Measurements from ENCODE around the gene IQGAP3.

The IQGAP3 gene

GRCh38 chr1:156505679-156506298, 66.6 kb downstream of the IQGAP3 start:
- DNase-seq = no peak

DNA sequence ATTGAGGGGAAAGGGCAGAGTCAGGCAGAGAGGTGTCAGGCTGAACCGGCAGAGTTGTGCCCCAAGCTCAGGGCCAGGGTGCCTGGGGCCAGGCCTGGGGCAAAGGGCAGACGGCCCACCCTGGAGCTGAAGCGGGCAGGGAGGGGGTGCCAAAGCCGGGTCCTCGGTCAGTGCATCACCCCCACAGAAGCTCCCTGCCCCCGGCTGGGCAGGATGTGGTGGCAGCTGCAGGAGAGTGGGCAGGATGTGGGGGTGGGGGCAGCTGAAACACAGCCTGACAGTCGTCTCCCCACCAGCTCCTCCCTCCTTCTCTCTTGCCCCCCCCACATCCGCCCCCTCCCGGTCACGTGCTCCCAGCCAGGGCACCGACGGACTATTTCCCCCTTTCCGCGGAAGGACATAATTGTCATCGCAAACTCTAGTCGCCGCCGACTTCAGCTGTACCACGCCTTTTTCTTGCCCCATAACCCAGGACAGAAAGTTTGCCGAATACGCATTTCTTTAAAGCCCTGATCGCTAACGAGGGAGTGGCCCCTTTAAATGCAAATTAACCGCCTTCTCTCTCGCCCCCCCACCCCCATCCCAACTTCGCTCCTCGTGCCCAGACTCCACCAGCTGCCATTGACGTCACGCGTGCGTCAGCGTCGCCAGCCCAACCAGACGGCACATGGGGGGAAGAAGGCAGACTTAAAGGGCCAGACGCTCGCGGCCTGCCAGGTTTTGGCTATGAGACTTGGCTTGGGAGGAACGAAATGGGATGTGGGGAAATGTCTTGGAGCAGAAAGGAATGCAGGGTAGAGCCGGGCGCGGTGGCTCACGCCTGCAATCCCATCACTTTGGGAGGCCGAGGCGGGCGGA, 67.3 kb downstream of the IQGAP3 start:
- peak; percentile 97 for DNase-seq

GRCh38 chr1:156504438-156504813, 67.9 kb downstream of the IQGAP3 start:
- no peak for DNase-seq

DNA sequence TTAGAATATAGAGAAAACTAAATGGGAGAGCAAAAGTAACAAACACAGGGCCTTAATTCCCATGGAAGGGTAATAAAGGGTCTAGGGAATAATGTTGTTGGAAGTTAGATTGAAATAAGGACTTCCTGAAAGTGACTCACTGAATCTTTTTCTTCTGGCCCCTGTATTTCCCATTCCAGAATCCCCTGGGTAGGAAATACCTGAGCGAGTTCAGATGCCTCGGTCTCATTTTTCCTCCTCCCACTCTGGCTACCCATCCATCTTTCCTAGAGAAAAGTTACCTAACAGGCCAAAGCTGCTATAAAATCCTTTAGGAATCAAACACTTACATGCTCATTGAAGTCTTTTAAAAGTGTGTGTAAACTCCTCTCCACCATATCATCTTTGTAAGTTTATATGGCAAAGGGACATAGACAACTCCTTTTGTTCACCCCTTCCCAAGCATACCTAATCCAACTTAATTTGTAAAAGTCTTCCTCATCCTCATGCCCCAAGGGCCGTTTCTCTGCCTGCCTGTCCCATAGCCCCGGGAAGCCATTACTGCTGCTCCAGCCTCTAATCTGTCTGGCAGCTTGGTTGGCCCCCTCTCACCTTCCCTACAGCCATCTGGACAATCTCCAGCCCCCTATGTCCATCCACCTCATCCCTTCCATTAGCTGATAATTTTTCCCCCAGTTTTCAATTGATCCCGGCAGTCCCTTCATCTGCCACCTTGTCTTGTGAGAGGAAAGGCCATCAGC, 68.5 kb downstream of the IQGAP3 start:
- no peak for DNase-seq

DNA sequence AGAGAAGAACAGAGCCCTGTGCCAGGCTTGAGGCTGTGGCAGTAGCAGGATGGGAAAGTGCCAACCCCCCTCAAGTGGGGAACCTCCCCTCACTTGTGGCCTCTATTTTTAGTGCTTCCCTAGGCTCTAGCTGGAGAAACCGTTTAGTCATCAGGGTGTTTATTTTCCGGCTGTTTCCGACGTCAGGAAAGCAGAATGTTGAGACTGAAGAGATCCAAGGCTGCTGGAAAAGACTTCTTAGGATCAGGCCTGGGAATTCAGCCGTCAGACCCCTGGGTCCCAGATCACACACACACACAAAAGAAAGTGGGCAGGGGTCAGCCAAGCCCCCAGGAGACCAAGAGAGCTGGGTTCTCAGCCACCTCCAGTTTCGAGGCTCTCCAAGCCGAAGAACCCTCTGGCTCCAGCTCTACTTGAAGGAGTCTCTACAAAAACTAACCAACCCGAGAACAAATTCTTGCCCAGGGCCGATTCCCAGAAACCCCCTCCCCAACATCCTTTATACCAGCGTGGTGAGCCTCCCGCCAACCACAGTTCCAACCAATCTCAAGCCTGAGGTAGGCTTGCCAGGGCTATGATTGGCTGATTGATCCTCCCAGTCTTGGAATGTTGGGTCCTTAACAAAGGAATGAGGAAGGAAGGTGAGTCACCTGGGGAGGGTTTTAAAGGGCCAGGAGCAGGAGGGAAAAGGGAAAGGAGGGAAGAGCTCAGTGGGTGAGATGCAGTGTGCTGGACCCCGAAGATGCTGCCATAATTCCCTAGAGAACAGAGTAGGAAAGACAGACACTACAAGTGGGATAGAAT, 69.3 kb downstream of the IQGAP3 start:
- DNase-seq = no peak

DNA sequence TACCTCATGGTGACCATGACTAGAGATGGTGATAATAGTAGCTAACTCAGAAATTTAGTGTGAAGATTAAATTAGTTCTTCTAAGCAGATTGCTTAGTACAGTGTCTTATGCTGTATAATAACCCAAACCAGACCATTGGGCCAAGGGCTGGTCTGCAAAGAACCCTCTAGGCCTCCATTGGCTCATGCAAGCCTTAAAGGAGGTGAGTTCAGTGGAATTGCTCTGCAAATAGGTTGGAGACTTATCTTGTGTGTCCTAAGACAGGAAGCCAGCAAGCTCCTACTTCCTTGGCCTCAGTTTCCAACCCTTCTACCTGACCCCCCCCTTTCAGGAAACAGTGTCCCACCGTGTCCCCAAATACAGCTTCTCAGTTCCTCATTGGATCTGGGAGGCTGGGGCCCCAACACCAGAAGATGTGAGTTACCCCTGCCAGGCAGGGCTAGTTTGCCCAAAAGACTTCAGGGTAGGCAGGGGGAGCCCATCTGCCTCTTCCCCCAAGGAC, 69.9 kb downstream of the IQGAP3 start:
- no peak for DNase-seq

- DNase-seq = peak; percentile 92
Observed at GRCh38 chr1:156500793-156501506, 71.4 kb downstream of the IQGAP3 start.

GRCh38 chr1:156500543-156500792, 71.9 kb downstream of the IQGAP3 start, which contains the start of gene MEF2D:
Gene MEF2D, minus strand, starts transcription at chr1:156500775. Its CDS starts 17,483 bp downstream, at chr1:156483292.
- DNase-seq = no peak

GRCh38 chr1:156499842-156500542, 72.4 kb downstream of the IQGAP3 start:
- peak; percentile 53 for DNase-seq

DNA sequence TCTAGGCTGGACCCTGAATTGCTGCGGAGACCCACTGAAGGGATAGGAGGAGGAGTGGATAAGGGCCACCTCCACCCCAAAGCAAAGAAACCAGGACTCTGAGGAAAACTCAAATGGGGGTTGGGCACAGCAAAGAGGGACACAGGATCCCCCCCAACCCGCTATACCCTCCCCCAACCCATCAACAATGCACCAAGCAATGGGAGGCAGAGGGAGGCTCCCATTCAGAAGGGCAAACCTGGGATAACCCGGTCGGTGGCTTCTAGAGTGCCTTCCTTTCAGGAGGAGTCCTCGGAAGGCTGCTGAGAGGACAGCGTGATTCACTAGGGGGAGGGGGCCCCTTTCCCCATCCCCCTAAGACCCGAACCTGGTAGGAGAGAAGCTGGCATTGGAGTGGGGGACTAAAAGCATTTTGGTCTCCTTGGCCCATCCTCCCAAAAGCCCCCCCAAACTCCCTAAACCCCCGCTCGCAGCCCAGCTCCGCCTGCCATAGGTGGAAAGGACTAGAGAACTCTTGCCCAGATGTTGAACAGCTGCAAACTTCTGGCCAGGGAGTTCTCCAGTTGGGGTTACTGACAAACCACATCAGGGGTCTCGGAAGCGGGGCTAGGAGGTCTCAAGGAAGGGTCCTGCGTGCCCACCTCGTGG, 73.0 kb downstream of the IQGAP3 start:
- DNase-seq = no peak

- no peak for DNase-seq
Observed at GRCh38 chr1:156498432-156499193, 73.8 kb downstream of the IQGAP3 start.

- no peak for DNase-seq
Observed at GRCh38 chr1:156497743-156498431, 74.5 kb downstream of the IQGAP3 start.

GRCh38 chr1:156497078-156497742, 75.2 kb downstream of the IQGAP3 start:
- no peak for DNase-seq

DNA sequence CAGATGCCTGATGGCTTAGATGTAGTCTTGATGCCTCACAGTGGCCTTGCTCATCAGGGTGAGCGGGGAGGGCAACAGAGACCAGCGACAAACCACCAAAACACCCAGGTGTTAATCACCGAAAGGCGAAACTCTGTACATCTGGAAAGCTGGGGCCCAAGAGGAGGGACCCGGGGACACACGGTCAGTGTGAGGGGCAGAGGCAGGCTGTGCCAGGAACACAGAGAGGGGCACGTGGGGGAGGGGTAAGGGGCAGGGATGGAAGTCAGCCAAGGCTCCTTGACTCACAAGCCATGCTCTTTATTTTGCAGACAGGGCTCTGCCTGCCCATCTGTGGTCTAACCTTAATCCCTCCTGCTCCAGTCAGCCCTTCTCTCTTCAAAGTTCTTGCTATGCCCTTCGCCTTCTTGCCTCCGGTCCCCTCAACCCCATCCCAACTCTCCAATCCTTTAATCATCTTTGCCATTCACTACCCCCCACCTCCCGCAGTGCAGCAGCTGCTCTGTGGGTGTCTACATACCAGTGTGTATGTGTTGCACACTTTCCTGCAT, 76.1 kb downstream of the IQGAP3 start:
- DNase-seq = no peak

DNA sequence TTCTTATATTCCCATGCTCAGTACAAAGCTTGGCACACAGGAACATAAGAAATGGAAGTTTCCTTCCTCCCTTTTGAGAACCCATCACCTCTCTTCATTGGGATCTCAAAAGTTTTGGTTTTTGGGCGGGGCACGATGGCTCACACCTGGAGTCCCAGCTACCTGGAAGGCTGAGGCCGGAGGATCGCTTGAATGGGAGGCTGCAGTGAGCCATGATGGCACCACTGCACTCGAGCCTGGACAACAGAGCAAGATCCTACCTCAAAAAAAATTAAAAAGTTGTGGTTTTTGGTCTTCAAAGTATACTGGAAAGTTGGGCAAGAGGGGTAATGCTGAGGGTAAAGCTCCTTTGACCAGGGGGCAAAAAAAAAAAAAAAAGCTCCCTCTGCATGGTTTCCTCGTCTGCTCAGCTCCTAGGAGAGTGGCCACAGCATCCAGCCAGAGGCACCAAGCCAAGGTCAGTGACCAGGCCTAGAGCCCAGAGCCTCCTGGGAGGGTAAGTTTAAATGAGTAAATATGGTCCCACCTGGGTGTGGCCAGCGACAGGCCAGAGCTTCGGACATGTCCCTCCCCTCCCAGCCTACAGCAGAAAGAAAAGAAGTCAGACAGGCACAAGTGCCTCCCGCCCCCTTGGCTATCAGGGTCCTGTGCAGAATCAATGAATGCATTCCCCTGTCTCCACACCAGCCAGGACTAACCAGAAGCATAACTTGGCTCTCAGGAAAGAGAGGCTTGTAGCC, 76.8 kb downstream of the IQGAP3 start:
- DNase-seq = no peak

DNA sequence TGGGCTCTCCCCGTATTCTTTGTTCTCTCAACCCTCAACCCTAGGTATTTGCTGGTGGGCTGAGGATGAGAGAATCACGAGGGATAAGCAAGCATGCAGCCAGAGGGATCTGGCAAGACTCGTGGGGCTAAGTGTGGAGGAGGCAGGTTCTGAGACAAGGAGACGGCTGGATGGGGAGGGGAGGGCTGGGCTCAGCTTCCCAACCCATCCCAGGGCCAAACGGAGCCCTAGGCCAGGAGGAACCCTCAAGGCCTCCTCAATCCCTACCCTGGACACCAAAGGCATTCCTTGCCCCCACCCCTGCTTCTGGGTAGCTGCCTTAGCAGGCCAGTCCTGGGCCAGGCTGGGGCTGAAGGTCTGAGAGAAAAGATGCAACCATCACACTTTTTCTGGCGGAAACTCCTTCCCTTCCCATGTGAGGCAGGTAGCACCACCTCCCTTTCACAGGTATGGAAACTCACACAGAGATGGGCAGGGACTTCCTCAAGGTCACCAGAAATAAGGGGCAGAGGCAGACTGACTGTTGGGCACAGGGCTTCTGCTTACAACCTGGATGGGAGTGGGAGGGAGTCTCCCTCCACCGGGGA, 78.0 kb downstream of the IQGAP3 start:
- DNase-seq = no peak

DNA sequence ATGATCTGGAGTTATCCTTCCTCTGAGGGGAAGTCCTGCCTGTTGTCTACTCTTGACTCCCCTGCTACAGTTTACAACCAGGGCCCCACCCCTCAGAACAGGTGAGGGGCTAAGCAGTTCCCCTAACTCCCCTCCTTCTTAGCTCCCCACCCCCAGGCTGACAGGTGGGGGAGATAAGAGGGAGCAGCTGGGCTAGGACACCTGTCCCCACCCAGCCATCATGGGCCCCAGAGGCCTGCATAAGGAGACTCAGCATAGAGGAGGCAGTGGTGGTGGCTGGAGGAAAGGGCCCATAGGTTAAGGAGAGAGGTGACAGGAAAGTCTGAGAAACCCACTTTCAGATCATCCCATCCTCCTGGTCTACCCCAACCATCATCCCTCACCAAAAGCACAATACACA, 78.6 kb downstream of the IQGAP3 start:
- no peak for DNase-seq

All from stimulated activated CD4-positive, alpha-beta T cell treated with anti-CD3 and anti-CD28 coated beads, Interleukin-4, amount 100 ng/mL, for 24 hours (primary cell).